PC-3 (cell line): Measurements from ENCODE around the gene TMEM129.

Source experiments
- EZH2phosphoT487 ChIP-seq: fragments of 300-600 bp; sonication (generic); IDR thresholded peaks from 2 replicates; pipeline ENCODE4 v1.6.1; 2018; ENCODE audit warnings: mild to moderate bottlenecking, antibody characterized with exemption, low read length, borderline replicate concordance
- TF ChIP-seq, protein P1 (sequence below): fragments of 300-600 bp; sonication (generic); conservative IDR thresholded peaks from 2 replicates; pipeline ENCODE4 v1.5.1; 2017; ENCODE audit warnings: antibody characterized with exemption, low read depth, mild to moderate bottlenecking, low read length

DNA sequence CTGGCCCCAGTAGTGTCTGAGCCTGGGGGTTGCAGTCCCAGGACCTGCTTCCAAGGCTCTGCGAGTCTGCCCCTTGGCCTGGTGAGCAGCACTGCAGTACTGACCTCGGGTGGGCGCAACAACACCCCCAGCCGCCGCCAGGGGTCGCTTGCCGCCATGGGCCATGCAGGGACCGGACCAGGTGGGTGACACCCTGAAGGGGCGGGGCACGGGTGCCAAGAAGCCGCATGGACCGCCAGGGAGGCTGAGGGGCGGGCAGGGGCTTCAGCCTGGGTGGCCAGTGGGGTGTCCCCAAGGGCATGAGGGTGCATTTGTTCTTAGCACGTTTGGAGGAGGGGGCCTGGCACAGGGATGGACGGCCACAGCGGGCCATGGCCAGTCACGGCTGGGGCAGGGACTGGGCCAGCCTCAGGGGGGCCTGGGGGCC, 25.2 kb upstream of the TMEM129 start:
- TF ChIP-seq, protein P1, sequence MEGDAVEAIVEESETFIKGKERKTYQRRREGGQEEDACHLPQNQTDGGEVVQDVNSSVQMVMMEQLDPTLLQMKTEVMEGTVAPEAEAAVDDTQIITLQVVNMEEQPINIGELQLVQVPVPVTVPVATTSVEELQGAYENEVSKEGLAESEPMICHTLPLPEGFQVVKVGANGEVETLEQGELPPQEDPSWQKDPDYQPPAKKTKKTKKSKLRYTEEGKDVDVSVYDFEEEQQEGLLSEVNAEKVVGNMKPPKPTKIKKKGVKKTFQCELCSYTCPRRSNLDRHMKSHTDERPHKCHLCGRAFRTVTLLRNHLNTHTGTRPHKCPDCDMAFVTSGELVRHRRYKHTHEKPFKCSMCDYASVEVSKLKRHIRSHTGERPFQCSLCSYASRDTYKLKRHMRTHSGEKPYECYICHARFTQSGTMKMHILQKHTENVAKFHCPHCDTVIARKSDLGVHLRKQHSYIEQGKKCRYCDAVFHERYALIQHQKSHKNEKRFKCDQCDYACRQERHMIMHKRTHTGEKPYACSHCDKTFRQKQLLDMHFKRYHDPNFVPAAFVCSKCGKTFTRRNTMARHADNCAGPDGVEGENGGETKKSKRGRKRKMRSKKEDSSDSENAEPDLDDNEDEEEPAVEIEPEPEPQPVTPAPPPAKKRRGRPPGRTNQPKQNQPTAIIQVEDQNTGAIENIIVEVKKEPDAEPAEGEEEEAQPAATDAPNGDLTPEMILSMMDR = peak; percentile 71
- TF ChIP-seq EZH2phosphoT487 = no peak
